IPS DF 4.7 (cell line): ENCODE measurements around the gene FAU.

Source experiments
- DNase-seq: peaks from one replicate; pipeline ENCODE4 v3.0.0-alpha.2; 2013; ENCODE audit warnings: low spot score; ENCODE audit errors: extremely low read depth

The FAU gene

GRCh38 chr11:65108469-65109123 lies 13.3 kb downstream of the FAU start:
- no peak for DNase-seq

DNA sequence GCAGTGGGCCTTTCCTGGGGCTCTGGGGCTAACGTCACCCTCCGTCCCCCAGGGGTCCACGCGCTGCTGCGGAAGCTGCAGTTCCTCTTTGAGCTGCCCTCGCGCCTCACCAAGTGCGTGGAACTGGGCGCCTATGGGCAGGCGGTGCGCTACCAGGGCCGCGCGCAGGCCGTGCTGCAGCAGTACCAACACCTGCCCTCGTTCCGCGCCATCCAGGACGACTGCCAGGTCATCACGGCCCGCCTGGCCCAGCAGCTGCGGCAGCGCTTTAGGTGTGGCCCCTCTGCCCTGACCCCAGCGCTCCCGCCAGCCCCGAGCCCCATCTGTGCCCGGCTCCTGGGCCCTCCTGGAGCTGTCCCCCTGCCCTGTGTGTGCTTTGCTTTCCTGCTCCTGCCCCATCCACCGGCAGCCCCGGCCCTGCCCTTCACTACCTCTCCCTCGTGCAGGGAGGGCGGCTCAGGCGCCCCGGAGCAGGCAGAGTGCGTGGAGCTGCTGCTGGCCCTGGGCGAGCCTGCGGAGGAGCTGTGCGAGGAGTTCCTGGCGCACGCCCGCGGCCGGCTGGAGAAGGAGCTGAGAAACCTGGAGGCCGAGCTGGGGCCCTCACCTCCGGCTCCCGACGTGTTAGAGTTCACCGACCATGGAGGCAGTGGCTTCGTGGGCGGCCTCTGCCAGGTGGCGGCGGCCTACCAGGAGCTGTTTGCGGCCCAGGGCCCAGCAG lies 14.0 kb downstream of the FAU start:
- no peak for DNase-seq

- no peak for DNase-seq
Measured at GRCh38 chr11:65107078-65107477, 14.9 kb downstream of the FAU start.

DNA sequence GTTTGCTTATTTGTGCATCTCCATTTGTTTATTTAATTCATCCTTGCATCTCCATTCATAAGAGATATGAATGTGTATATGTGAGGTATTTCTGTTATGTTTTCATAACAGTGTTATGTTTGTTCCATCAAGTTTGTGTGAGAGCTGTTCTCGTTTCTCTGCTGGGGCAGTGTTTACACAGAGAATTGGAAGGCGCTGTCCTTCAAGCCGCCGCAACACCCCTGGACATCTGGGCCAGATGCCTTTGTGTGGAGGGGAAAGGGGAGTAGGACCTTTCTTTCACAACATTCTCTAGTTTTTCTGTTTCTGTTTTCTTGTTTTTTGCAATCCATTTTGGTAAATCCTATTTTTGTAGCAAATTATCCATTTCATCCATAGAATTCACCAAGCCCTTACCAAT lies 17.3 kb downstream of the FAU start:
- DNase-seq, result no peak

DNA sequence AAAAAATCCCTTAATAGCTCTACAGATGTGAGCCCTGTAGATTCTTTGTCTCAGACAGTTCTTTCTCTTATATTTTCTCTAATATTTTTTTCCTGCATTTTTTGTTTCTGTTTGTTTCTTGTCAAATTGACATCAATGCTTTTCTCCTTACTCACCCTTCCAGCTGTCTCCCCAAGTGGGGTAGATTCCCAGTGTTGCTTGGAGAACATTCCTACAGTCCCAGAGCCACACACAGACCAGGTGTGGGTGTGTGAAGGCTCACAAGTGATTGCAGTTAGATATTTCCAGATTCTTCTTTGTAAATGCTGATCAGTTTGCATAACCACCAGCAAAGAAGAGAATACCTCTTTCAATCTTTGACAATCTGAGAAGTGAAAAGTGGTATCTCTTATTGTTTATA lies 18.5 kb downstream of the FAU start:
- no peak for DNase-seq

GRCh38 chr11:65102142-65103095 lies 19.5 kb downstream of the FAU start:
- DNase-seq, result no peak

DNA sequence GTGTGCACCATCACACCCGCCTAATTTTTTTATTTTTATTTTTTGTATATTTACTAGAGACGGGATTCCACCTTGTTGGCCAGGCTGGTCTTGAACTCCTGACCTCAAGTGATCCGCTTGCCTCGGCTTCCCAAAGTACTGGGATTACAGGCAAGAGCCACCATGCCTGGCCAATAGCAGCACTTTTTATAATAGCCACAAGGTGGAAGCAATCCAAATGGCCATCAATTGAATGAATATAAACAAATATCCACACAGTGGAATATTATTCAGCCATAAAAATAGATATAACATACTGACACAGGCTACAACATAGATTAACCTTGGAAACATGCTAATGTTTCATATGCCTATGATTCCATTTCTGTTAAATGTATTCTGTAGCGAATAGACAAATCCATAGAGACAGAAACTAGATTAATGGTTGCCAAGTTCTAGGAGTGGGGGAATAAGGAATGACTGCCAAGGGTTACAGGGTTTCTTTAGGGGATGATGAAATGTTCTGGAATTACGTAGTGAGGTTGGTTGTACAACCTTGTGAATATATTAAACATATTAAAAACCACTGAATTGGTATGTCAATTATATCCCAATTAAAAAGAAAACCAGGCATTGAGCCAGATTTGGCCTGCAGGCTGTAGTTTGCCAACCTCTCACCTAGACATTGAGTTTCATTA lies 21.1 kb downstream of the FAU start:
- no peak for DNase-seq

GRCh38 chr11:65096926-65097325 lies 25.0 kb downstream of the FAU start:
- DNase-seq, result no peak

GRCh38 chr11:65095974-65096806 lies 25.7 kb downstream of the FAU start, which contains the start of gene VPS51:
TSS of gene VPS51 (plus strand) at chr11:65096214. CDS start at chr11:65096251, 37 bp downstream.
- DNase-seq, result peak; percentile 74

DNA sequence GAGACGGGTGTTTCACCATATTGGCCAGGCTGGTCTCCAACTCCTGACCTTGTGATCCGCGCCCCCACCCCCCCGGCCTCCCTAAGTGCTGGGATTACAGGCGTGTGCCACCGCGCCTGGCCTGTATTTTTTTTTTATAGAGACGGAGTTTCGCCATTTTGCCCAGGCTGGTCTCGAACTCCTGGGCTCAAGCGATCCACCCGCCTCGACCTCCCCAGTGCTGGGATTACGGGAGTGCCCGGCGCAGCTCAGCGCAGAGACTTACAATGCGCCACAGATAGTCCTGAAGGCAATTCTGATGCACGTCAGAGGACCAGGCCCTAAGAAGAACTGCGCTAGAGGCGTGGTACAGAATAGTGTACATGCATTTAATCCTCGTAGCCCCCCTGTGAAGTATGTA lies 26.5 kb downstream of the FAU start:
- DNase-seq, result no peak

GRCh38 chr11:65090628-65091027 lies 31.3 kb downstream of the FAU start:
- DNase-seq, result no peak

DNA sequence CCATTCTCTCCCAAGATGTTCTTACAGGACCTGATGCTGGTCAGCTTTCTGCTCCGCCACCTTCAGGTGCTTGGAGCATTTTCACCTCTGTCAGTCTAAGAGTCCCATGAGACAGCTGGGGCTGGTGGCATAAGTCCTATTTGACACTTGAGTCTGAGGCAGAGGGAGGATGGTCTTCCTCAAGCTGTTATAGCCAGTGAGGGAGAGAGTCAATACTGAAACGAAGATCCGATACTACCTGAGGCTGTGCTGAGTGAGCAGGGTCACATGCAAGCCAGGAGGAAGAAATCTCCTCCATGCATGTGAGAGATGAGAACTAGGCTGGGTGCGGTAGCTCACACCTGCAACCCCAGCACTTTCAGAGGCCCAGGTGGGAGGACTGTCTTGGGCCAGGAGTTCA lies 32.3 kb downstream of the FAU start:
- DNase-seq, result no peak

DNA sequence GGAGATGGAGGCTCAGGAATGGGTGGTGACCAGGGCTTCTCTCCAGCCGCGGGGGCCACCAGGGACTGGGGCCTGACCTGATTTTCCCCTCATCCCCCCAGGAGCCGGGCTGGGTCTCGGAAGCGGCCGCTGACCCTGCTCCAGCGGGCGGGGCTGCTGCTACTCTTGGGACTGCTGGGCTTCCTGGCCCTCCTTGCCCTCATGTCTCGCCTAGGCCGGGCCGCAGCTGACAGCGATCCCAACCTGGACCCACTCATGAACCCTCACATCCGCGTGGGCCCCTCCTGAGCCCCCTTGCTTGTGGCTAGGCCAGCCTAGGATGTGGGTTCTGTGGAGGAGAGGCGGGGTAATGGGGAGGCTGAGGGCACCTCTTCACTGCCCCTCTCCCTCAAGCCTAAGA lies 34.1 kb downstream of the FAU start:
- no peak for DNase-seq

DNA sequence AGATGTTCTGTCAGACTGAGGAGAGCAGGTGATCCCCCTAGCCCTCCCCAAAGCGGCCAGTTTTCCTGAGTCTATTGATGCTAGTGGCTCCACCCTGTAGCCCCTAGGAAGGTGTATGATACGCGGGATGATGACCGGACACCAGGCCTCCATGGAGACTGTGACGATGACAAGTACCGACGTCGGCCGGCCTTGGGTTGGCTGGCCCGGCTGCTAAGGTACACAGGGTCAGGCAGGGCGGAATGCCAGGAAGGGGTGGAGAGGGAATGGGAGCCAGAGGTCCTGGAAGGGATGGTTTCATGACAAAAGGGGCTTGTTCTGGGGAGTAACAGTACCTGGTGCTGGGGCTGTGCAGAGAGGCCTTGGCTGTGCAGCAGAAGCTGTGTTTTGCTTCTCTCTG lies 34.7 kb downstream of the FAU start:
- no peak for DNase-seq

DNA sequence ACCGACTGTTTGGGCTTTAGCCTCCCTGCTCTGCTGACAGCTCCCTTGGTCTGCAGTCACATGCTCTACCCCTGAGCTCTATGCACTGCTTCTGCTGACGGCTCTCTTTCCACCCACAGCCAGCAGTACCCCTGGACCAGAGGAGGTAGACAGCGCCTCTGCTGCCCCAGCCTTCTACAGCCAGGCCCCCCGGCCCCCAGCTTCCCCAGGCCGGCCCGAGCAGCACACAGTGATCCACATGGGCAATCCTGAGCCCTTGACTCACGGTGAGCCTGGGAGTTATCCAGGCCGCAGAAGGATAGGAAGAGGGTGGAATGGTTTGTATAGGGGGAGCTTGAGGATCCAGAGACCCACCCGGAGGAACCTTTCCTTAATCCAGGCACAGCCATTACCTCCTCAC lies 35.1 kb downstream of the FAU start:
- DNase-seq, result no peak

- DNase-seq, result no peak
Measured at GRCh38 chr11:65085446-65085845, 36.5 kb downstream of the FAU start.

DNA sequence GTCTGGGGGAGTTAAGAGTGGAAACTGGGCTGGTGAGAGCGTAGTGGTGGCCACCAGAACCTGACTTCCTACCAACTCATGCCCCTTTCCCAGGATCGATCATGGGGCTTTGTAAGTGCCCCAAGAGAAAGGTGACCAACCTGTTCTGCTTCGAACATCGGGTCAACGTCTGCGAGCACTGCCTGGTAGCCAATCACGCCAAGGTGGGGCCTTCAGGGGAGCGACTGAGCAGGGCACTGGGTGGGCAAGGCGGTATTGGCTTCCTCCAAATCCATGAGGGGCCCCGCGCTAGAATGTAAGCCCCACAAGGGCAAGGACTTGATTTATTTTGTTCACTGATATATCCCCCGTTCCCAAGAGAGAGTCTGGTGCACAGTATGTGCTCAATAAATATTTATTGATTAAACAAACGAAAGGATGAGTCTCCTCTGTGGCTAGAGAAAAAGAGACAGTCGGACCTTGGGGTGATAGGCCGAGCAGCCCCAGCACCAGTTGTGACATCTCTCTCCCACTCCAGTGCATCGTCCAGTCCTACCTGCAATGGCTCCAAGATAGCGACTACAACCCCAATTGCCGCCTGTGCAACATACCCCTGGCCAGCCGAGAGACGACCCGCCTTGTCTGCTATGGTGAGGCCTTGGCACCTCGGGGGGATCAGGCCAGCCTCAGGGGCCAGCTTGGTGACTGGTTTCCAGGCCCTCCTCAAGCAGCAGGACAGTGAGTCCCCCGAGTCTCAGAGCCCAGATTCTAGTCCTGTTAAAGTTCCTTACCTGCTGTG lies 37.1 kb downstream of the FAU start:
- no peak for DNase-seq

GRCh38 chr11:65083834-65084597 lies 37.9 kb downstream of the FAU start, which contains the start of the genes CDCA5 and ZFPL1:
TSS of gene CDCA5 (minus strand) at chr11:65084040. CDS start at chr11:65083978, 62 bp downstream.
TSS of gene ZFPL1 (plus strand) at chr11:65084222. CDS start at chr11:65084699, 477 bp downstream.
- DNase-seq, result no peak
